ENCODE data around the gene TPST2.

Gene TPST2

DNA sequence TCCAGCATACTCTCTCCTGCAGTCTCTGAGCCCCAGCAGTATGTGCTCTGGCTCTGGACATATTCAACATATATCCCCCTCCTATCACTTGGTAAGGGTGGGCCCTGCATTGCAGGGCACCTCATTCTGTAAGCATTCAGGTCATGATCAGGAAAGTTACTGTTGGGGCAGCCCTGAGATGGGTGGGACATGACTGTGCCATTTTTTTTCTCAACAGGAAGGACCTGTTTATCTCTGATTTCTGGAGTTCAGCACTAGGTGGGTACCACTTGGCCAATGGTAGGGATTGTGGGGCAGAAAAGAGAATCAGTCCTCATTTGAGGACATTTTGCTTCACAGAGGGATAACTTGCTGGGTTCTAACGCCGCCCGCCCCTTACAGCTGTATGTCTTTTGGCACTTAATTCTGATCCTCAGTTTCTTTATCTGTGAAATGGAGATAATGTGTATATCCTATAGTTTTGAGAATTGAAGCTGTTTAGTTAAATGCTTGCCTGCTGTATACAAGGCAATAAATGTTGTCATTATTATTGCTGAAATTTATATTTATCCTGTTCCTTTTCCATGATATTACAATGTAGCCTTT lies 104.0 kb downstream of the TPST2 start:
- Histone ChIP-seq H3K4me1 (ENCODE audit: control insufficient read depth, insufficient read depth, low read length) (peaks cover 26% of the 10 kb centered on the region), H3K9ac (ENCODE audit: low read length) (no peak overlapping the region), H3K27me3 (replicated peaks; ENCODE audit: control insufficient read depth, insufficient read depth, low read length) (no peaks in the 10 kb centered on the region), H3K36me3 (ENCODE audit: control insufficient read depth, insufficient read depth, low read length, severe bottlenecking) (peaks cover 32% of the 10 kb centered on the region), H3K4me3 (ENCODE audit: low read length) (no peak overlapping the region), H3K9me3 (ENCODE audit: control insufficient read depth, low read length) (no peaks in the 10 kb centered on the region)
- DNase-seq (ENCODE audit: low read depth), result no peak

DNA sequence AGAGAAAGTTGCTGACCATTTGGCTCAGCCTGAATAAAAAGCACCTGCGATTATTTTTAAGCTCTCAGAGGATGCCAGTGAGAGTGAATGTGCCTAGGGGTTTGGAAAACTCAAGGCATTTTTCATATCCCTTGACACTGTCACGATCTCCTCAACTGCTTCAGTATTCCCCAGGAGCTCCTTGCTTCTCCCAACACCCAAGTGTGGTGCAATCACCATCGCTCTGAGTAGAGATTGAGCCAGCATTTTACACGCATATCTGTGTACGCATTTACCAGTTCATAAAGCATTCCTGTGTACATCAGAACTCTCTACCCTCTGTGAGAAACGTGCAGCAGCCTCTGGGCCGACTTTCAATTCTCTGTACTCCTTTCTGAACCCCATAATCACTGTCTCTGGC lies 104.9 kb downstream of the TPST2 start:
- Histone ChIP-seq H3K9me3 (ENCODE audit: control insufficient read depth, low read length) (no peaks in the 10 kb centered on the region), H3K27me3 (replicated peaks; ENCODE audit: control insufficient read depth, insufficient read depth, low read length) (no peaks in the 10 kb centered on the region), H3K36me3 (ENCODE audit: control insufficient read depth, insufficient read depth, low read length, severe bottlenecking) (peaks cover 25% of the 10 kb centered on the region), H3K4me1 (ENCODE audit: control insufficient read depth, insufficient read depth, low read length) (peaks cover 26% of the 10 kb centered on the region), H3K9ac (ENCODE audit: low read length) (peak overlapping the region; percentile 96), H3K4me3 (ENCODE audit: low read length) (peak overlapping the region; percentile 93)
- peak; percentile 49 for DNase-seq (ENCODE audit: low read depth)

- H3K27me3 ChIP-seq (replicated peaks; ENCODE audit: control insufficient read depth, insufficient read depth, low read length), result no peaks in the 10 kb centered on the region
- peaks cover 19% of the 10 kb centered on the region for H3K36me3 ChIP-seq (ENCODE audit: control insufficient read depth, insufficient read depth, low read length, severe bottlenecking)
- H3K9me3 ChIP-seq (ENCODE audit: control insufficient read depth, low read length), result no peaks in the 10 kb centered on the region
- peaks cover 26% of the 10 kb centered on the region for H3K4me1 ChIP-seq (ENCODE audit: control insufficient read depth, insufficient read depth, low read length)
- peak overlapping the region; percentile 96 for H3K9ac ChIP-seq (ENCODE audit: low read length)
- DNase-seq (ENCODE audit: low read depth), result no peak
- peak overlapping the region; percentile 93 for H3K4me3 ChIP-seq (ENCODE audit: low read length)
These were observed 105.6 kb downstream of the TPST2 start for GRCh38 chr22:26484360-26484706.

DNA sequence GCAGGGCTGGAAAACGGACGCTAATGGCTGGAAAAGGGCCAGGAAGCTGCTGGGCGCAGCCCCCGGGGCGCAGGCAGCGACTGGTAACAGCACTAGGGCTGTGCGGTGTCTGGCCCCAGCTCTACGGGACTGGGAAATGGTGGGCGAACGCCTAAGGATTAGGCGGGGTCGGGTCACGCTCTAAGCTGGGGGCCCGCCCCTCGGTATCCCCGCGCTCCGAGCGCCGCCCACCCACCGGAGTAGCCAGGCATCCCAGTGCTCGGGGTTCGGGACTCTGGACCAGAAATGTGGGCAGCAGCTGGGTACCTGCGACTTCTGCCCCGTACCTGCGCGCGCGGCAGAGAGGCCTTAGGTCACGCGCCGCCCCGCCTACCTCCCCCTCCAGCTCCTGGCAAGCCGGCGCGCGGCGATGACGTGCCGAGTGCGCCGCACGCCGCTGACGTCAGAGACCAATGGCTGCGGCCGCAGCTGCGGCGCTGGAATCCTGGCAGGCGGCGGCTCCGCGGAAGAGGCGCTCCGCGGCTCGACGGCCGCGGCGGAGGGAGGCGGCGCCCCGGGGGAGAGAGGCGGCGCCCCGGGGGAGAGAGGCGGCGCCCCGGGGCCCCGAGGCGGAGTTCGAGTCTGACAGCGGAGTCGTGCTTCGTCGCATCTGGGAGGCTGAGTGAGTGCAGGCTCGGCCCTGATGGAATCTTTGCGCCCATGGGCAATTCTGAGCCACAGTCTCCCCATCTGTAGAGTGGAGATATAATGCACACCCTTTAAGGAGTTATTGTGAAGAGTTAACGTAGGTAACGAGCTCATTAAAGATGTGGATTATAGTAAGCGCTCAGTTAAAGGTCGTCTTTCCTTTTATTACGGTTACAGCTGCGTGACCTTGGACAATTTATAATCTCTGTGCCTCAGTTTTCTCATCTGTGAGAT lies 106.2 kb downstream of the TPST2 start, which contains the start of the genes HPS4 and SRRD:
TSS of gene HPS4 (minus strand) at position 345 of the 921 bp plus-strand sequence. CDS start 2,021 bp downstream, outside the sequence.
TSS of gene SRRD (plus strand) at position 439 of the 921 bp plus-strand sequence. CDS start at position 453, 14 bp downstream.
- Histone ChIP-seq H3K4me1 (ENCODE audit: control insufficient read depth, insufficient read depth, low read length) (peaks cover 26% of the 10 kb centered on the region), H3K9ac (ENCODE audit: low read length) (peak within 1 kb of the TSS; percentile 96), H3K27me3 (replicated peaks; ENCODE audit: control insufficient read depth, insufficient read depth, low read length) (no peaks in the 10 kb centered on the region), H3K4me3 (ENCODE audit: low read length) (peak within 1 kb of the TSS; percentile 93), H3K36me3 (ENCODE audit: control insufficient read depth, insufficient read depth, low read length, severe bottlenecking) (peaks cover 13% of the 10 kb centered on the region), H3K9me3 (ENCODE audit: control insufficient read depth, low read length) (no peaks in the 10 kb centered on the region)
- peak; percentile 95 for DNase-seq (ENCODE audit: low read depth)

DNA sequence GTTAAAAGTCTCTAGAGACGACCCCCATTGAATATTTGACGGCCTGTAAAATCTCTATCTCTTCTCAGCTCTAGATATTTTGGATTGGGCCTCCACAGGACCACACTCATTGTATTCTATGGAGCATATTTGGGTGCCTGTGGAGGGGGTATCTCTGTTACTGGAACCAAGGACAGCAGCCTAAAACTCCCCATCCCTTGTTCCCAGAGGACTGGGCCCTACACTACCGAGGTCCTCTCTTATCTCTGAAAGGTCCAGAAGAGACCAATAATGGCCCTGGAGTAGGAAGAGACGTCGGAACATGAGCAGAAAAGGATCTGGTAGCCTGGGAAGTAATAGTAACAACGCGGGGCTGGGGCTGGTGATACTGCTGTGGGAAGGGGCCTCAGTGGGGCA lies 106.9 kb downstream of the TPST2 start:
- peaks cover 26% of the 10 kb centered on the region for H3K4me1 ChIP-seq (ENCODE audit: control insufficient read depth, insufficient read depth, low read length)
- peaks cover 7% of the 10 kb centered on the region for H3K36me3 ChIP-seq (ENCODE audit: control insufficient read depth, insufficient read depth, low read length, severe bottlenecking)
- no peak for DNase-seq (ENCODE audit: low read depth)
- H3K27me3 ChIP-seq (replicated peaks; ENCODE audit: control insufficient read depth, insufficient read depth, low read length), result no peaks in the 10 kb centered on the region
- no peaks in the 10 kb centered on the region for H3K9me3 ChIP-seq (ENCODE audit: control insufficient read depth, low read length)
- H3K4me3 ChIP-seq (ENCODE audit: low read length), result peak overlapping the region; percentile 93
- peak overlapping the region; percentile 96 for H3K9ac ChIP-seq (ENCODE audit: low read length)

- no peak for DNase-seq (ENCODE audit: low read depth)
- Histone ChIP-seq H3K4me3 (ENCODE audit: low read length) (no peak overlapping the region), H3K36me3 (ENCODE audit: control insufficient read depth, insufficient read depth, low read length, severe bottlenecking) (peaks cover 3% of the 10 kb centered on the region), H3K9ac (ENCODE audit: low read length) (no peak overlapping the region), H3K9me3 (ENCODE audit: control insufficient read depth, low read length) (no peaks in the 10 kb centered on the region), H3K27me3 (replicated peaks; ENCODE audit: control insufficient read depth, insufficient read depth, low read length) (no peaks in the 10 kb centered on the region), H3K4me1 (ENCODE audit: control insufficient read depth, insufficient read depth, low read length) (peaks cover 26% of the 10 kb centered on the region)
These were observed 107.8 kb downstream of the TPST2 start for GRCh38 chr22:26482161-26482560.

DNA sequence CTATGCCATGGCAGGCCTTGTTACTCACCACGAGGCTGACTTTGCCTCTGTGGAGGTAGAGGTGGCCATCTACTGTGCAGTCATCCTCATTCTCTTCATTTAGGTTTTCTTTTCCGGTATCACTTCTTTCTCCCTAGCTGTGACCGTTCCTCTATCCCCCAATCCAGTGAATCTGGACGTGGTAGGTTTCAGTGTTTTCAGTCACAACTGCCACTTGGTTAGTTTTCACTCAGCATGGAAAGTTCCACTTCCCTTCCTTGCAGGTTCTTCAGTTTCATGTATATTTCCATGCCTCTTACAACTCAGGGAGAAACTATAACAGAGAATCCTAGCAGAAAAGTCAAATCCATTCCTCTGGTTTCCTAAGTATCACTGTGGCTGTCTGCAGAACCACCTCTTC lies 108.2 kb downstream of the TPST2 start:
- DNase-seq (ENCODE audit: low read depth), result no peak
- no peak overlapping the region for H3K9ac ChIP-seq (ENCODE audit: low read length)
- H3K27me3 ChIP-seq (replicated peaks; ENCODE audit: control insufficient read depth, insufficient read depth, low read length), result no peaks in the 10 kb centered on the region
- no peak overlapping the region for H3K4me3 ChIP-seq (ENCODE audit: low read length)
- peaks cover 8% of the 10 kb centered on the region for H3K36me3 ChIP-seq (ENCODE audit: control insufficient read depth, insufficient read depth, low read length, severe bottlenecking)
- no peaks in the 10 kb centered on the region for H3K9me3 ChIP-seq (ENCODE audit: control insufficient read depth, low read length)
- H3K4me1 ChIP-seq (ENCODE audit: control insufficient read depth, insufficient read depth, low read length), result peaks cover 26% of the 10 kb centered on the region

DNA sequence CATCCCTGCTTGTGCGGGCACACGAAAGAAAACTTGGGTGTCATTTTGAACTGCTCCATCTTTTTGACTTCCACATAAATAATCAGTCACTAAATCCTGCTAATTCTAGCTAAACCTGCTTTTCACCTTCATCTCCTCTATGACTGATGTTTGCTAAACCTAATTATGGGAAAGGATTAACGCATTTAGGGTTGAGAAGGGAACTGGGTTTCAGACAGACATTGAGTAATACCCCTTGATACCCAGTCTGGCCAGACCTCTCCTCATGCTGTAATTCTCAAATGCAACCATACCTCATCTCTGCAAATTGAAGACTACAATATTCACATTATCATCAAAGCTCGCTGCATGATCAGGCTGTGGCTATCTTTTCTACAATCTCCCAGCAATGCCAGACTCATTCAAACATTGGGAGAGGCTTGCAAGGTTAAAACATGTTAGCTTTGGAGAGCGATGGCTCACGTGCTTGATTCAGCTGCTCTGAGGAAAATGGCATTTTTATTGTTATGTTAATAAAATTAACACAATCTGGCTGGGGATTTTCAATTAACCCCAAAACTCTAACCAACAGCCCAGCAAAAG lies 108.7 kb downstream of the TPST2 start:
- H3K4me3 ChIP-seq (ENCODE audit: low read length), result no peak overlapping the region
- H3K9ac ChIP-seq (ENCODE audit: low read length), result no peak overlapping the region
- DNase-seq (ENCODE audit: low read depth), result no peak
- peaks cover 26% of the 10 kb centered on the region for H3K4me1 ChIP-seq (ENCODE audit: control insufficient read depth, insufficient read depth, low read length)
- H3K27me3 ChIP-seq (replicated peaks; ENCODE audit: control insufficient read depth, insufficient read depth, low read length), result no peaks in the 10 kb centered on the region
- H3K36me3 ChIP-seq (ENCODE audit: control insufficient read depth, insufficient read depth, low read length, severe bottlenecking), result peaks cover 13% of the 10 kb centered on the region
- H3K9me3 ChIP-seq (ENCODE audit: control insufficient read depth, low read length), result no peaks in the 10 kb centered on the region

- no peak for DNase-seq (ENCODE audit: low read depth)
- Histone ChIP-seq H3K9me3 (ENCODE audit: control insufficient read depth, low read length) (no peaks in the 10 kb centered on the region), H3K36me3 (ENCODE audit: control insufficient read depth, insufficient read depth, low read length, severe bottlenecking) (peaks cover 19% of the 10 kb centered on the region), H3K4me3 (ENCODE audit: low read length) (no peak overlapping the region), H3K4me1 (ENCODE audit: control insufficient read depth, insufficient read depth, low read length) (peaks cover 25% of the 10 kb centered on the region), H3K27me3 (replicated peaks; ENCODE audit: control insufficient read depth, insufficient read depth, low read length) (no peaks in the 10 kb centered on the region), H3K9ac (ENCODE audit: low read length) (no peak overlapping the region)
These were observed 109.4 kb downstream of the TPST2 start for GRCh38 chr22:26480611-26480932.

DNA sequence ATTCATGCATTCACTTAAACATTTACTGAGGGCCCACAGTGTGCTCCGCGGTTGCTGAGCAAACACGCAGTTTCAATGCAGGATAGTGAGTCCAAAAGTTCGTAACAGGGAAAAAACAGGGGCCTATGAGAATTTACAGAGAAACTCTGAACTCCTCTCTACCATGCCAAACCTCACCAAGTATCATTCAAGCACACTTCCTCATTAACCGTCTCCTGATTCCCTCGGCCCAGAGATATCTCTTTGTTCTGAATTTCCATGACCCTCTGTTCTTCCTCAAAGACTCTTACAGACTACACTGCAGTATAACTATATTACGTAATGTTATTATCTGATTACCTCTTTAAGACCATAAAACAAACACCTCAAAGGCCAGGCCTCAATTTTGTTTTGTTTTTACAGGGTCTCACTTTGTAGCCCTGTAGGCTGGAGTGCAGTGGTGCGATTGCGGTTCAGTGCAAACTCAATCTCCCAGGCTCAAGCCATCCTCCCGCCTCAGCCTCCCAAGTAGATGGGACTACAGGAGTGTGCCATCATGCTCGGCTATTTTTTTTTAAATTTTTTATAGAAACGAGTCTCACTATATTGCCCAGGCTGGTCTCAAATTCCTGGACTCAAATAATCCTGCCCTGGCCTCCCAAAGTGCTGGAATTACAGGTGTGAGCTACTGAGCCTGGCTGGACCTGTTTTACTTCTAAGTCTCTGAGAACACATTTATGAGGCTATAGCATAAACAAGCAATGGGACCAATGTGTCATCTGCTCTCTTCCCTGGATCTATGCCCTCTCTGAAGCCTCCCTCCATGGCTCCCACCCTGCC lies 109.9 kb downstream of the TPST2 start:
- DNase-seq (ENCODE audit: low read depth), result no peak
- Histone ChIP-seq H3K27me3 (replicated peaks; ENCODE audit: control insufficient read depth, insufficient read depth, low read length) (no peaks in the 10 kb centered on the region), H3K9me3 (ENCODE audit: control insufficient read depth, low read length) (no peaks in the 10 kb centered on the region), H3K4me3 (ENCODE audit: low read length) (no peak overlapping the region), H3K4me1 (ENCODE audit: control insufficient read depth, insufficient read depth, low read length) (peaks cover 19% of the 10 kb centered on the region), H3K9ac (ENCODE audit: low read length) (no peak overlapping the region), H3K36me3 (ENCODE audit: control insufficient read depth, insufficient read depth, low read length, severe bottlenecking) (peaks cover 20% of the 10 kb centered on the region)

Data from adipocyte (in vitro differentiated cells).